Right renal cortex interstitium (tissue), 3 donors: ENCODE data around the gene LPIN2. TPM values are rescaled to one million over a fixed set of nuclear protein-coding genes. Genes with fewer than 3 reads are reported as not detected.
"Not testable (repeated sequence)": the region's sequence is repeated elsewhere in the genome, so short reads cannot be mapped to it uniquely, and the experiment has no call there.

Experiments
- DNase-seq, 3 donors: peaks; one replicate each; pipeline ENCODE4 v3.0.0-alpha.2; 2013; ENCODE audit warnings: low read depth in 3 of 3, low spot score in 2 of 3
- polyA plus RNA-seq, 3 donors: library from polyadenylated mRNA; unstranded; fragments of 120-200 nt; gene quantifications; one replicate each; pipeline ENCODE4 v1.2.1, GENCODE V29; 2013; ENCODE audit not compliant: insufficient read length in 3 of 3

LPIN2 gene
- polyA plus RNA-seq = 10 to 100 TPM; 34.4 to 37.7 (median 37.4) TPM

GRCh38 chr18:3013024-3013804 lies at the start of gene LPIN2:
Gene LPIN2, minus strand, starts transcription at chr18:3013144. Its CDS starts 52,304 bp downstream, at chr18:2960840.
- DNase-seq = peak; percentile 85 to 94 (median 93)

GRCh38 chr18:3061581-3062312 lies 48.8 kb upstream of the LPIN2 start:
- DNase-seq = no peak

GRCh38 chr18:3060667-3061580 lies 48.0 kb upstream of the LPIN2 start:
- DNase-seq = no peak

GRCh38 chr18:3059272-3059671 lies 46.3 kb upstream of the LPIN2 start:
- no peak for DNase-seq

GRCh38 chr18:3058328-3059191 lies 45.6 kb upstream of the LPIN2 start:
- DNase-seq = no peak

GRCh38 chr18:3057526-3057925 lies 44.6 kb upstream of the LPIN2 start:
- no peak for DNase-seq

- no peak for DNase-seq
Measured at GRCh38 chr18:3056311-3056710, 43.4 kb upstream of the LPIN2 start.

- no peak for DNase-seq
Measured at GRCh38 chr18:3055816-3056215, 42.9 kb upstream of the LPIN2 start.

GRCh38 chr18:3055186-3055728 lies 42.3 kb upstream of the LPIN2 start:
- no peak for DNase-seq

GRCh38 chr18:3054780-3055179 lies 41.8 kb upstream of the LPIN2 start:
- no peak for DNase-seq

- no peak for DNase-seq
Measured at GRCh38 chr18:3054214-3054613, 41.3 kb upstream of the LPIN2 start.

- DNase-seq = no peak
Measured at GRCh38 chr18:3053081-3053480, 40.1 kb upstream of the LPIN2 start.

- no peak for DNase-seq
Measured at GRCh38 chr18:3052411-3052758, 39.4 kb upstream of the LPIN2 start.

GRCh38 chr18:3051718-3052410 lies 38.9 kb upstream of the LPIN2 start:
- DNase-seq = no peak

GRCh38 chr18:3049897-3050454 lies 37.0 kb upstream of the LPIN2 start:
- not testable (repeated sequence) for DNase-seq

- DNase-seq = no peak
Measured at GRCh38 chr18:3048820-3049349, 35.9 kb upstream of the LPIN2 start.

- no peak for DNase-seq
Measured at GRCh38 chr18:3048121-3048520, 35.2 kb upstream of the LPIN2 start.

GRCh38 chr18:3046216-3046808 lies 33.4 kb upstream of the LPIN2 start:
- no peak for DNase-seq
